Peyer's patch (tissue), 4 donors: ENCODE data around the gene HDAC4.

Experiments
- POLR2A ChIP-seq, 2 donors: fragments of 450-650 bp; IDR thresholded peaks; one replicate each; pipeline ENCODE4 v1.5.1; 2017; ENCODE audit warnings: antibody characterized with exemption in 2 of 2, mild to moderate bottlenecking in 2 of 2, moderate library complexity in 2 of 2
- TF ChIP-seq, protein P1 (sequence below), 6 experiments: fragments of 450-650 bp in 4 of 6; fragments of 200-600 bp in 2 of 6; sonication (generic) in 1 of 6; IDR thresholded peaks; one replicate each; pipeline ENCODE4 v1.5.1; 2017 to 2019; ENCODE audit warnings: antibody characterized with exemption in 6 of 6, mild to moderate bottlenecking in 3 of 6, moderate library complexity in 1 of 6

- TF ChIP-seq, protein P1, sequence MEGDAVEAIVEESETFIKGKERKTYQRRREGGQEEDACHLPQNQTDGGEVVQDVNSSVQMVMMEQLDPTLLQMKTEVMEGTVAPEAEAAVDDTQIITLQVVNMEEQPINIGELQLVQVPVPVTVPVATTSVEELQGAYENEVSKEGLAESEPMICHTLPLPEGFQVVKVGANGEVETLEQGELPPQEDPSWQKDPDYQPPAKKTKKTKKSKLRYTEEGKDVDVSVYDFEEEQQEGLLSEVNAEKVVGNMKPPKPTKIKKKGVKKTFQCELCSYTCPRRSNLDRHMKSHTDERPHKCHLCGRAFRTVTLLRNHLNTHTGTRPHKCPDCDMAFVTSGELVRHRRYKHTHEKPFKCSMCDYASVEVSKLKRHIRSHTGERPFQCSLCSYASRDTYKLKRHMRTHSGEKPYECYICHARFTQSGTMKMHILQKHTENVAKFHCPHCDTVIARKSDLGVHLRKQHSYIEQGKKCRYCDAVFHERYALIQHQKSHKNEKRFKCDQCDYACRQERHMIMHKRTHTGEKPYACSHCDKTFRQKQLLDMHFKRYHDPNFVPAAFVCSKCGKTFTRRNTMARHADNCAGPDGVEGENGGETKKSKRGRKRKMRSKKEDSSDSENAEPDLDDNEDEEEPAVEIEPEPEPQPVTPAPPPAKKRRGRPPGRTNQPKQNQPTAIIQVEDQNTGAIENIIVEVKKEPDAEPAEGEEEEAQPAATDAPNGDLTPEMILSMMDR (IDR thresholded peaks at IDR 0.05) = no peak
- TF ChIP-seq POLR2A (IDR thresholded peaks at IDR 0.05) = no peak
Measured at GRCh38 chr2:239258248-239258647, 142.6 kb downstream of the HDAC4 start.
